NK-92 (cell line): Measurements from ENCODE around the gene KCNG2.
"Not testable (repeated sequence)": the region's sequence is repeated elsewhere in the genome, so short reads cannot be mapped to it uniquely, and the experiment has no call there.

Source experiments
- DNase-seq: peaks from one replicate; lab custom pipeline; 2025; ENCODE audit not compliant: unreplicated experiment; lab: John Stamatoyannopoulos, UW

The KCNG2 gene

DNA sequence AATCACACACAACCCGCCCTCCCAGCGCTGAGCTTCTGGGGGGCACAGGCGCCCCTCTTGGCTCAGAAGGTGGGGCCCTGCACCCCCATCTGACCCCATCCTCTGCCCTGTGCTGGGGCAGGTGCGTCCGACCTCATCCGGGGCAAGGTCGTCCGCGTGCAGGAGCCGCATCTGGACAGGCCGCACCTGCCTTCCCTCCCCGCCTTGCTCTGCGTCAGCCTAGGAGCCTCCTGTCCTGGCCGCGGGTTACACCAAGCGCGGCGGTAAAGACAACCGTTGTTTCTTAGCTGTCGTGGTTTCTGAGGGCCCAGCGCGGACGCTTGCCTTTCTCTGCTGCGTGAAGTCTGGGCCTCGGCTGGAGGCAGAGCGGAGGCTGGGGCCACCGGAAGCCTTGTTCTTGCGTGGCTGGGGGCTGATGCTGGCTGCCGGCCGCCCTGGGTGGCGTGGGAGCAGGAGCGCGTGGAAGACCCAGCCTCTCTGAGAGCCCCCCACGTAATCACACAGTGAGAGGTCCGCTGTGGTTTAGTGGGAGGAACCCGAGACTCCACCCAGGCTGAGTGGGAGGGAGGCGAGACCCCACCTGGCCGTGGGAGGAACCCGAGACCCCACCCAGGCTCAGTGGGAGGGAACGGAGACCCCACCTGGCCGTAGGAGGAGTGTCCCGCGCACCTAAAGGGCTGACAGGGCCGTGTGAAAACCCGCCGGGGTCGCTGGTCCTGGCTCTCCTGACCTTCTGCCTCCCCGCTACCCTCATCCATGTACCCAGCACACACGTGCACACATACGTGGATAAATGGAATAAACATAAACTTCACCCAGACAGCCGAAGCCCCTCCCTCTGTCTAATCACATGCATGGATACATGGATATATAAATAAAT, 51.8 kb downstream of the KCNG2 start:
- DNase-seq, result no peak

GRCh38 chr18:79850731-79851130, 53.0 kb downstream of the KCNG2 start:
- no peak for DNase-seq

- DNase-seq, result no peak
Observed at GRCh38 chr18:79851489-79851888, 53.8 kb downstream of the KCNG2 start.

DNA sequence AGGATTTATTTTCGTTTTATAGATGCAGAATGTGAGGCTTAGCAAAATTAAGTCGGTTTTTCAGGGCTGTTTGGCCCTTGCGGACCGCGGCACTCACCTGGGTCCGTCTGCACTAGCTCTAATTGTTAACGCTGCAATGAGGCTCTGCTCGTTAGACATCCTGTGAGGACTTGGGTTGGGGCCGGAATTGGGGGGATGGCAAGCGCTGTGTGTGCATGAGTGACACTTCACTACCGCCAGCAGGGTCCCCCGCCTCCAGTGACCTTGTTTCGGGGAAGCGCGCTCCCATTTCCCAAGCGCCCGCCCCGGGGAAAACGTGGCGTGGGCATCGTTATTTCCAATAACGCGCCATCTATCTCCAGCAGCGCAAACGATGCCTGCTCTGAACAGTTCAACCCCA, 54.2 kb downstream of the KCNG2 start:
- DNase-seq, result no peak

DNA sequence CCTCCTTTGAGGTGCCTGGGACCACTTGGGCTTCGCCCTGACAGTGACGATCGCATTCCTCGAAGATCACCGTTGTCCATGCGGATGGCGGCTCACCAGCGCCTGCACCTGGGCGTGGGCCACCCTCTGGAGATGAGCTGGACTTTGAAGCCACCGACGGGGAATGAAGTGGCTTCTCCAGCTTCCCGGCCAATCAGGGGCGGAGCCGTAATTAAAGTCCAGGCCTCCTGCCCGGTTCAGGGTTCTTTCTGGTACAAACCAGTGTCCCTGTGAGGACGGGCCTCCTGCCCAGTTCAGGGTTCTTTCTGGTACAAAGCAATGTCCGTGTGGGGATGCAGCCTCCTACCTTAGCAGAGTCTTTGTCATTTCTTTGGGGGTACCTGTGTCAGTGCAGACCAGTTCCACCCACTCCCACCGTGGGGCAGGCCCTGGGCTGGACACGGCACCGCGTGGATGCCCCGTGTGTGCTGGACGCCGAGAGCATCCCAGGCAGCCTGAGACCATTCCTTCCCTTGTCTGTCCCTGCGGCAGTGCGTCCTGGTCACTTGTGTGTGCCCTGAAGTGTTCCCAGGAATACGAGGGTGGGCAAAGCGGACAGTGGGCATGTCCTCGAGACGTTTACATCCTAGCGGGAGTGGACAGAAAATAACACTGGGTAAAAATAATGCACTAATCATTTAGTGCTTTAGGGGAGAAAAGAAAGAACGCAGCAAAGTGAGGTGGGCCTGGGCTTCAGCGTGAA, 55.0 kb downstream of the KCNG2 start:
- no peak for DNase-seq

DNA sequence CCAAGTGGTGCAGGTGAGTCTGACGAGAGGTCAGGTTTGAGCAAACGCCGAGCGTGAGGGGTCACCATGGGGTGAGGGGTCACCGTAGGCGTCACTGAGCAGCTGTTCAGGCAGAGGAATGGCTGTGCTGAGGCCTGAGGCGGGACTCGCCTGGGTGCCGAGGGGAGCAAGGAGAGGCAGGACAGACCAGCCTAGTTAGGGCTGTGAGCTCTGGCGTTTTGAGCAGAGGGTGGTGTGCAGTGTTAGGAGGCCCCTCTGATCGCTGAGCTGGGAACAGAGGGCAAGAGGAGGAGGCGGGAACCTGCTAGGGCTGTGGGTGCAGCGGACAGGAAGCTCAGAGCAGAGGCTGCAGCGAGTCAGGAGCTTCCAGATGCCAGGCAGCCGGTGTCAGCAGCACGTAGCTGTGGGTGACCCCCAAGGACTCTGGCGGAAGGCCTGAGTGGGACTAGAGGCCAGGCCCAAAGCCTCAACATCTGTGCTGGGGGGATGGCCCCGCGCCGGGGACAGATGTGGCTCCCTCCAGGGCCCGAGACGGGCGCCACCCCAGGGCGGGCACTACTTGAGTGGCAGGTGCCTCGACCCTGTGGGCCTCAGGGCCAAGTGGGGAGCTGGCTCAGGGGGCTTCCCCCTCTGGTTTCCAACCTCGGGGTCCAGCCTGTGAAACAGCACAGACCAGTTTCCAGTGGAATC, 55.7 kb downstream of the KCNG2 start:
- DNase-seq, result no peak

GRCh38 chr18:79853993-79854364, 56.2 kb downstream of the KCNG2 start:
- no peak for DNase-seq

- DNase-seq, result no peak
Observed at GRCh38 chr18:79855147-79855933, 57.6 kb downstream of the KCNG2 start.

DNA sequence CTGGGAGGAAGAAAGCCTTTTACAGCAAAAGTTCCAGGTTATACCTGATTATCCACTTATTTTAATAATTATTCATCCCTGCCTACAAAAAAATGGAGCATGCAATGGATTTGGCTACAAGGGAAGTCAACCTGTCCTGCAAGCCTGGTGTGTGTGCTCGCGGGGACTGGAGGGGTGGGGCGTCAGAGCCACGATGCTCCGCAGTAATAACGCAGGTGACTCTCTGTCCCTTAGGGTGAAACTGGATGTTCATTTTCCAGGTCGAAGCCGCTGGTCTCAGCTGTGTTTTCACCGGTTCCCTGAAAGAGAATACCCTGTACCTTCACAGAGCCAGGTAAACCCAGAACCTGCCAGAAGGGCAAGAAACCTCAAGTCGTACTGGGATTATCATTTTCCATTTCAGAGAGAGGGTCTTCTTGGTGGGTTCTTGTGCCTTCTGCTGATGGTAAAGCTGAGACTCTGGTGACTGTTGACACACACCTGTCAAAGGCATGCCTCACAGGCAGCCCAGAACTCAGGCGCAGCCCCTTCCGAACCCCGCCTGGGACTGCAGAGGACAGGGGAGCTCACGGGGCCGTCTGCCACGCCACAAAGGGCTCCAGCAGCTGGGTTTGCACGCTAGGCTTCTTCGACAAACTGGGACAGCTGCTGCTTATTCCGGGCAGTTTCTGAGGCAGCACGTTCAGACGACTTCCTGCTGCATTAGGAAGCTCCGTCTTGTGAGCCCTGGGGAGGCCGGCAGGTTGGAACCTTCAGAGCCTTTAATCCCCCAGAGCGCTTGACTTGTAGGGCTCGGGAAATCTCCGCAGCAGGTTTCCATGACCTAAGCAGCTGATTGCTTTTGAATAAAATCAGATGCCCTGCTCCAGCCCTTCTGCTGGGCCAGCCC, 58.6 kb downstream of the KCNG2 start:
- no peak for DNase-seq

DNA sequence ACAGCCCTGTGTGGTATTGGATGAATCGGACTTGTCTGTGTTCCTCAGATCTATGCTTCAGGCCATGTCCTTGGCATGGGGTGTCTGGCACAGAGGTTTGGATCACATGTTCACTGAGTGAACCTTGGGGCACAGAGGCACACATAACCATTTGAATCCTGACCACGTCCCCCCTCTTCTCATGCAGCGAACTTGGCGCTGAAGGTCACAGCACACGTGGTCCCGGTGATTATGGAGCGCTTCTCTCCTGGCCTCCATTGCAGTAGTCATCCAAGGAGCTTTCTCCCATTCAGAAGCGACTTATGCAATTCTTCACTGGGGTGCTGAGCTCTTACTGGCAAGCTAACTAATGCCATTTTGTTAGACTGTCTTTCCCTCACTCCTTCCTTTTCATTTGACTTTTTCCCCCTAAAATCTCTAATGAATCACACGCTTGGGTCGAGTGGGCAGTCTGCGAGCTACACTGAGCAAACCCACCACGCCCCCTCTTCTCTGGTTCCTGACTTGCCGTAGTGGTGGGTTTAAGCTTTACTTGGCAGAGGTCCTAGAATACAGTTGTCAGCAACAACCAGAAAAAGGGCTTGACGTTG, 59.4 kb downstream of the KCNG2 start:
- DNase-seq, result no peak

- no peak for DNase-seq
Observed at GRCh38 chr18:79859314-79859713, 61.6 kb downstream of the KCNG2 start.

- no peak for DNase-seq
Observed at GRCh38 chr18:79861687-79862086, 63.9 kb downstream of the KCNG2 start.

GRCh38 chr18:79862562-79862961, 64.8 kb downstream of the KCNG2 start:
- DNase-seq, result no peak

DNA sequence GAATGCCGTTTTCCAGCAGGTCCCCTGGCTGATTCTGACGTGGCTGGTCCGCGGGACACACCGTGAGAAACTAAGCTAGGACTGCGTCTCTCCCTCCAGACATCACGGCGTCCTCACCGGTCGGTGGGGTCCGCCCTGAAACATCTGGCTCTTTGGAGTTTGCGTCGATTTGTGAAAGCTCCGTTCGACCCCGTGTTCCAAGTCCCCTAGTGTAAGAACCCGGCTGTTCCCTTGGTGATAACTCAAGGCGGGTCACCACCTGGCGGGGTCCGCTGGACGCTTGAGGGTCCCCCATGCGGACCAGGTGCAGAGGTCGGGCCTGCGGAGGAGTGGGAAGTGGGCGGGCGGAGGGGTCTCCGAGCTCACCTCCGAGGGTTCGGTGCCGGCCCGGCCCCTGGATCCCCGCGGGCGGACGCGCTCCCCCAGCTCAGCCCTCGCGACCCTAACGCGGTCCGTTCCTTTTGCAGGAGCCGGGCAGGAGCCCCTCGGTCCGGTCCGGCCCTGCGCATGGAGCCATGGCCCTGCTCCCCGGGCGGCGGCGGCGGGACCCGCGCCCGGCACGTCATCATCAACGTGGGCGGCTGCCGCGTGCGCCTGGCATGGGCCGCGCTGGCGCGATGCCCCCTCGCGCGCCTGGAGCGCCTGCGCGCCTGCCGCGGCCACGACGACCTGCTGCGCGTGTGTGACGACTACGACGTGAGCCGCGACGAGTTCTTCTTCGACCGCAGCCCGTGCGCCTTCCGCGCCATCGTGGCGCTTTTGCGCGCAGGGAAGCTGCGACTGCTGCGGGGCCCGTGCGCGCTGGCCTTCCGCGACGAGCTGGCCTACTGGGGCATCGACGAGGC, 65.6 kb downstream of the KCNG2 start:
- DNase-seq, result no peak

- DNase-seq, result no peak
Observed at GRCh38 chr18:79864006-79864725, 66.4 kb downstream of the KCNG2 start.

DNA sequence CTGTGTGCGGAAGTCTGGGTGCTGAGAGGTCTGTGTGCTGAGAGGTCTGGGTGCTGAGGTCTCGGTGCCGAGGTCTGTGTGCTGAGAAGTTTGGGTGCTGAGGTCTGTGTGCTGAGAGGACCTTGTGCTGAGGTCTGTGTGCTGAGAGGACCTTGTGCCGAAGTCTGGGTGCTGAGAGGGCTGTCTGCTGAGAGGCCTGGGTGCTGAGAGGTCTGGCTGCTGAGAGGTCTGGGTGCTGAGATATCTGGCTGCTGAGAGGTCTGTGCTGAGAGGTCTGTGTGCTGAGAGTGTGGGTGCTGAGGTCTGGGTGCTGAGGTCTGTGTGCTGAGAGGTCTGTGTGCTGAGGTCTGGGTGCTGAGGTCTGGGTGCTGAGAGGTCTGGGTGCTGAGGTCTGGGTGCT, 67.2 kb downstream of the KCNG2 start:
- not testable (repeated sequence) for DNase-seq

DNA sequence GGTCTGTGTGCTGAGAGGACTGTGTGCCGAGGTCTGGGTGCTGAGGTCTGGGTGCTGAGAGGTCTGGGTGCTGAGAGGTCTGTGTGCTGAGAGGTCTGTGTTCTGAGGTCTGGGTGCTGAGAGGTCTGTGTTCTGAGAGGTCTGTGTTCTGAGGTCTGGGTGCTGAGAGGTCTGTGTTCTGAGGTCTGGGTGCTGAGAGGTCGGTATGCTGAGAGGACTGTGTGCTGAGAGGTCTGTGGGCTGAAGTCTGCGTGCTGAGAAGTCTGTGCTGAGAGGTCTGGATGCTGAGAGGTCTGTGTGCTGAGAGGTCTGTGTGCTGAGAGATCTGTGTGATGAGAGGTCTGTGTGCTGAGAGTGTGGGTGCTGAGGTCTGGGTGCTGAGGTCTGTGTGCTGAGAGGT, 68.2 kb downstream of the KCNG2 start:
- not testable (repeated sequence) for DNase-seq
